ENCODE results near the gene RGPD3.
"Not testable (repeated sequence)": the region's sequence is repeated elsewhere in the genome, so short reads cannot be mapped to it uniquely, and the experiment has no call there.

GRCh38 chr2:106511476-106511901, 43.3 kb upstream of the RGPD3 start:
- TF ChIP-seq EZH2 (IDR thresholded peaks at IDR 0.05; ENCODE audit: insufficient read depth, poor library complexity, severe bottlenecking); EZH2phosphoT487 (IDR thresholded peaks at IDR 0.05; ENCODE audit: insufficient read depth, low read depth): not testable (repeated sequence)

All from GM23248 (cell line).